Nephron progenitor cell (in vitro differentiated cells): ENCODE data around the gene EEFSEC.
A peak's percentile ranks its signal among the peaks of the same experiment; 100 is the strongest.

ENCODE experiments used
- DNase-seq: peaks from one replicate; pipeline ENCODE4 v3.0.0; 2021
- H3K27ac Mint-ChIP-seq: 2 replicates; pipeline ENCODE4 v1.8.0; 2021; ENCODE audit warnings: mild to moderate bottlenecking, moderate library complexity, mixed read lengths
- H3K27me3 Mint-ChIP-seq: 2 replicates; pipeline ENCODE4 v1.8.0; 2021; ENCODE audit warnings: mild to moderate bottlenecking, low read depth, mixed read lengths; ENCODE audit not compliant: poor library complexity
- H3K36me3 Mint-ChIP-seq: 2 replicates; pipeline ENCODE4 v1.8.0; 2021; ENCODE audit warnings: low read depth, mixed read lengths
- H3K4me1 Mint-ChIP-seq: 2 replicates; pipeline ENCODE4 v1.8.0; 2021; ENCODE audit warnings: mixed read lengths
- H3K4me3 Mint-ChIP-seq: 2 replicates; pipeline ENCODE4 v1.8.0; 2021; ENCODE audit warnings: mild to moderate bottlenecking, moderate library complexity, mixed read lengths
- H3K9me3 Mint-ChIP-seq: 2 replicates; pipeline ENCODE4 v1.8.0; 2021; ENCODE audit warnings: mild to moderate bottlenecking, moderate library complexity, mixed read lengths
- TF ChIP-seq, protein P1 (sequence below): fragments of 200-600 bp; sonication (generic); IDR thresholded peaks from 2 replicates; pipeline ENCODE4 v1.5.0; 2021; ENCODE audit warnings: antibody characterized with exemption

EEFSEC gene

DNA sequence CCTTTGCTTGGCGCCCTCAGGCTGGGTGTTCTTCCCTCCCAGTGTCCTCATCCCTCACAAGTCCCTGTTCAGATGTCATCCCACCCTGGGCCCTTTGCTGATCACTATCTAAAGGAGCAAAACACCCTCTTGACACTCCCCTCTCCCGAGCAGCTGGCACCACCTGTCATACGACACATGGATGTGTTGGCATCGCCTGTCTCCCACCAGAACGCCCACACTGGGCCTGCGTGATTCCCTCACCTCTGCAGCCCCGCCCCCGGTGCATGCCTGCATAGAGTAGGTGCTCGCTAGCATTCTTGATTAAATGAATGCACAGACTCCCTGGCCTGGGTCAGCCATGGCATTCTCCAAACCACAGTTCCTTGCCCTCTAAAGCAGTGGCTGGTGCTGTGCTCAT is 237.6 kb downstream of the EEFSEC start:
- no peak overlapping the region for H3K27ac Mint-ChIP-seq
- DNase-seq, result no peak
- TF ChIP-seq, protein P1, sequence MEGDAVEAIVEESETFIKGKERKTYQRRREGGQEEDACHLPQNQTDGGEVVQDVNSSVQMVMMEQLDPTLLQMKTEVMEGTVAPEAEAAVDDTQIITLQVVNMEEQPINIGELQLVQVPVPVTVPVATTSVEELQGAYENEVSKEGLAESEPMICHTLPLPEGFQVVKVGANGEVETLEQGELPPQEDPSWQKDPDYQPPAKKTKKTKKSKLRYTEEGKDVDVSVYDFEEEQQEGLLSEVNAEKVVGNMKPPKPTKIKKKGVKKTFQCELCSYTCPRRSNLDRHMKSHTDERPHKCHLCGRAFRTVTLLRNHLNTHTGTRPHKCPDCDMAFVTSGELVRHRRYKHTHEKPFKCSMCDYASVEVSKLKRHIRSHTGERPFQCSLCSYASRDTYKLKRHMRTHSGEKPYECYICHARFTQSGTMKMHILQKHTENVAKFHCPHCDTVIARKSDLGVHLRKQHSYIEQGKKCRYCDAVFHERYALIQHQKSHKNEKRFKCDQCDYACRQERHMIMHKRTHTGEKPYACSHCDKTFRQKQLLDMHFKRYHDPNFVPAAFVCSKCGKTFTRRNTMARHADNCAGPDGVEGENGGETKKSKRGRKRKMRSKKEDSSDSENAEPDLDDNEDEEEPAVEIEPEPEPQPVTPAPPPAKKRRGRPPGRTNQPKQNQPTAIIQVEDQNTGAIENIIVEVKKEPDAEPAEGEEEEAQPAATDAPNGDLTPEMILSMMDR, result no peak
- H3K27me3 Mint-ChIP-seq, result peaks cover 14% of the 10 kb centered on the region
- H3K4me1 Mint-ChIP-seq, result peaks cover 10% of the 10 kb centered on the region
- H3K4me3 Mint-ChIP-seq, result no peak overlapping the region
- no peaks in the 10 kb centered on the region for H3K36me3 Mint-ChIP-seq
- H3K9me3 Mint-ChIP-seq, result no peaks in the 10 kb centered on the region

DNA sequence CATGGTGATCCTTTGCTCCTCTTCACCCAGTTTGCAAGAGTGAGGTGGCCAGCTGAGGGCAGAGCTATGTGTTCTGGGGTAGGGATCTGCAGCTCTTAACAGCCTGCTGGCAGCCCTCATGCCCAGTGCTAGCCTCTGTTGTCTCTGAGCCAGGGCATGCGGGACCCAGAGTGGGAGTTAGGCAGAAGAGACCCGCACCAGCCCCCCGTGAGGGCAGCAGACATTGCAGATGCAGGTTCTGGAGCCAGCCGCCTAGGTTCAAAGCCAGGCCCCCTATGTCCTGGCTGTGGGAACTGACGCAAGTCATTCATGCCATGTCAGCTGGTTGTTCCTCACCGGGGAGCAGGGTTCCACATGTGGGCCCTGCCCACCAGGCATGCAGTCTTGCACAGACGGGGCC is 238.7 kb downstream of the EEFSEC start:
- H3K4me3 Mint-ChIP-seq, result no peak overlapping the region
- no peak overlapping the region for H3K27ac Mint-ChIP-seq
- no peaks in the 10 kb centered on the region for H3K36me3 Mint-ChIP-seq
- peaks cover 6% of the 10 kb centered on the region for H3K4me1 Mint-ChIP-seq
- TF ChIP-seq, protein P1, result no peak
- no peak for DNase-seq
- peaks cover 14% of the 10 kb centered on the region for H3K27me3 Mint-ChIP-seq
- no peaks in the 10 kb centered on the region for H3K9me3 Mint-ChIP-seq

DNA sequence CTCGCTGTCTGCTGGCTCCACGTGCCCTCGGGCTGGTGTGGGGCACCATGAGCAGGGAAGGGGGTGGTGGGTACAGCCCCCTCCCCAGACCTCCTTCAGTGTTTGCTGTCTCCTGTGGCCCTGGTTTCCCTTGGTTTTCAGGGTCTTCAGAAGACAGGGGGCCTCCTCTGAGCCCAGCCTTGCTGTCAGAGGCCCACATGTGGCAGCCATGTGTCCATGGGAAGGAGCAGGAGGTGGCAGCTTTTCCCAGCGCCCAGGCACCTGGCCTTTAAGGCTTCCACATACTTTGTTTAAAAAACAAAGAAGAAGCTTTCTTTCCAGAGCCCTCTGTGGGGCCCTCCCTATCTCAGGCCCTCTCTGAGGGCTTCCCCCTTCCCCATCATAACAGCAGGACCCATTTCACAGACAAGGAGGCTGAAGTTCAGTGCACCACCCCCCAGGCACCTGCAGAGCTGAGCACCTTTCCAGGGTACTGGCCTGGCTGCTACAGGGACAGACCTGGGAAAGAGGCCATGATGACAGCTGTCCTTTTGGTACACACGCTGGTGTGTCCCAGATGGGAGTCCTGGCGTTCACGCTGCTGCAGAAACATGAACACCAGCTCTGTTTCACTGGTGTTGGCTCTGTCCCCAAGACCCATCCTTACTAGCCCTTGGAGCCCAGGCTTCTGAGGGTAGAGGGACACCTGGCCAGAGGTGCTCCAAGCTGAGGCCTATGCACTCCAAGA is 239.7 kb downstream of the EEFSEC start:
- Mint-ChIP-seq H3K9me3 (no peaks in the 10 kb centered on the region), H3K36me3 (no peaks in the 10 kb centered on the region), H3K27ac (no peak overlapping the region), H3K4me1 (peaks cover 8% of the 10 kb centered on the region), H3K4me3 (no peak overlapping the region), H3K27me3 (peaks cover 11% of the 10 kb centered on the region)
- TF ChIP-seq, protein P1, result no peak
- DNase-seq, result no peak

DNA sequence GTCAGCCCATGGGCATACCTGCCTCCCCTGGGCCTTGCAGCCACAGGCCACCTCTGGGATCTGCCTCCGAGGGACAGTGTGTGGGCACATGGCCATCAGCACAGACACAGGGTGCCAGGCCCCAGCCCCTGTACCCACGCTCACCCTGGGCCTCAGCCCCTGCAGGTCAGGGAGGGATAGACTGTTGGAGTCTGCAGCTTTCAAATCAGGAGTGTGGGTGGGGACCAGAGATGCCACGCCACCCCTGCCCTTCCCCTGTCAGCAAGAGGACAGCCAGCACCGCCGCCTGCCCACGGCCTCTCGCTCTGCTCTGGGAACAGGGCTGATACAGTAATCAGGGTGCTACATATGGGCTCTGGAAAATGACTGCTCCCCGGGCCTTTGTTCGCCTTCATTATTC is 240.8 kb downstream of the EEFSEC start:
- H3K9me3 Mint-ChIP-seq, result no peaks in the 10 kb centered on the region
- no peak overlapping the region for H3K4me3 Mint-ChIP-seq
- DNase-seq, result no peak
- H3K27me3 Mint-ChIP-seq, result peaks cover 6% of the 10 kb centered on the region
- H3K36me3 Mint-ChIP-seq, result no peaks in the 10 kb centered on the region
- TF ChIP-seq, protein P1, result no peak
- H3K4me1 Mint-ChIP-seq, result peaks cover 15% of the 10 kb centered on the region
- no peak overlapping the region for H3K27ac Mint-ChIP-seq

DNA sequence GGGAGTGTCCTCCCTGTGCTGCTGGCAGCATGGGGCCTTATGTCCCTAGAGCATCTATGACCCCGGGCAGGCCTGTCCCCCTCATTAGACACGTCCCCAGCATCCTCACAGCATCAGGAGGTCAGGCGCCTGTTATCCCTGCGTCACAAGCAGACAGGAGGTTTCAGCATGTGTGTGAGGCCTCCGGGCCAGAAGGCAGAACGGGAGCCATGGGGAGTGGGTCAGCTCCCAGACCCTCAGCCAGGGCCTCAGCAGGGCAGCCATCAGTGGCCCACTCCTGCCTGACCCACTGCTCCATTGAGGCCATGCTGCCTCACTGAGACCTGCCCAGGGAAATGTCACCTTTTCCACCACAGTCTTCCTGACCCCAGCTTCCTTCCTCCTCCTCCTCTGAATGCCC is 241.8 kb downstream of the EEFSEC start:
- H3K4me1 Mint-ChIP-seq, result peaks cover 21% of the 10 kb centered on the region
- DNase-seq, result no peak
- H3K4me3 Mint-ChIP-seq, result no peak overlapping the region
- no peaks in the 10 kb centered on the region for H3K36me3 Mint-ChIP-seq
- TF ChIP-seq, protein P1, result no peak
- H3K27me3 Mint-ChIP-seq, result peaks cover 4% of the 10 kb centered on the region
- peak overlapping the region; percentile 39 for H3K27ac Mint-ChIP-seq
- H3K9me3 Mint-ChIP-seq, result no peaks in the 10 kb centered on the region
